ENCODE measurements around the gene RPS3.
"Not testable (repeated sequence)": the region's sequence is repeated elsewhere in the genome, so short reads cannot be mapped to it uniquely, and the experiment has no call there.

RPS3 gene

DNA sequence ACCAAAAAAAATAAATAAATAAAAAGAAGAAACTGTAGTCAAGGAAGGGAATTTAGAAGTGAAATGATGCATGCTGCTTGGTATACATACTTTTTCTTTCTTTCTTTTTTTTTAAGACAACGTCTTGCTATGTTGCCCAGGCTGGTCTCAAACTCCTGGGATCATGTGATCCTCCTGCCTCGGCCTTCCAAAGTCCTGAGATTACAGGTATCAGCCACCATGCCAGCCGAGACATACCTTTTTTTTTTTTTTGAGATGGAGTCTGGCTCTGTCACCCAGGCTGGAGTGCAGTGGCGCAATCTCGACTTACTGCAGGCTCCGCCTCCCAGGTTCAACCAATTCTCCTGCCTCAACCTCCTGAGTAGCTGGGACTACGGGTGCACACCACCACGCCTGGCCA lies 26.1 kb upstream of the RPS3 start:
- Histone ChIP-seq H3K4me2 (ENCODE audit: low read length) (no peak overlapping the region), H3K4me3 (ENCODE audit: low read length) (no peak overlapping the region), H3K4me1 (ENCODE audit: control insufficient read depth, low read length) (no peaks in the 10 kb centered on the region), H3K9me3 (ENCODE audit: control insufficient read depth, insufficient read depth, low read length) (no peaks in the 10 kb centered on the region), H3F3A (ENCODE audit: control insufficient read depth, insufficient read depth) (no peaks in the 10 kb centered on the region), H3K27ac (ENCODE audit: low read depth, low read length) (no peak overlapping the region), H3K27me3 (ENCODE audit: control insufficient read depth, low read length) (peaks cover 13% of the 10 kb centered on the region), H3K9me2 (replicated peaks; ENCODE audit: control insufficient read depth, low read length) (no peaks in the 10 kb centered on the region), H3K36me3 (ENCODE audit: control insufficient read depth, low read length) (no peaks in the 10 kb centered on the region), H4K20me1 (ENCODE audit: control insufficient read depth, insufficient read depth, low read depth, low read length) (no peaks in the 10 kb centered on the region), H3K79me2 (ENCODE audit: control insufficient read depth, low read length) (no peaks in the 10 kb centered on the region)
- TF ChIP-seq, protein P1, sequence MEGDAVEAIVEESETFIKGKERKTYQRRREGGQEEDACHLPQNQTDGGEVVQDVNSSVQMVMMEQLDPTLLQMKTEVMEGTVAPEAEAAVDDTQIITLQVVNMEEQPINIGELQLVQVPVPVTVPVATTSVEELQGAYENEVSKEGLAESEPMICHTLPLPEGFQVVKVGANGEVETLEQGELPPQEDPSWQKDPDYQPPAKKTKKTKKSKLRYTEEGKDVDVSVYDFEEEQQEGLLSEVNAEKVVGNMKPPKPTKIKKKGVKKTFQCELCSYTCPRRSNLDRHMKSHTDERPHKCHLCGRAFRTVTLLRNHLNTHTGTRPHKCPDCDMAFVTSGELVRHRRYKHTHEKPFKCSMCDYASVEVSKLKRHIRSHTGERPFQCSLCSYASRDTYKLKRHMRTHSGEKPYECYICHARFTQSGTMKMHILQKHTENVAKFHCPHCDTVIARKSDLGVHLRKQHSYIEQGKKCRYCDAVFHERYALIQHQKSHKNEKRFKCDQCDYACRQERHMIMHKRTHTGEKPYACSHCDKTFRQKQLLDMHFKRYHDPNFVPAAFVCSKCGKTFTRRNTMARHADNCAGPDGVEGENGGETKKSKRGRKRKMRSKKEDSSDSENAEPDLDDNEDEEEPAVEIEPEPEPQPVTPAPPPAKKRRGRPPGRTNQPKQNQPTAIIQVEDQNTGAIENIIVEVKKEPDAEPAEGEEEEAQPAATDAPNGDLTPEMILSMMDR (IDR thresholded peaks at IDR 0.05; ENCODE audit: low read depth, low read length, poor library complexity, severe bottlenecking): no peak

DNA sequence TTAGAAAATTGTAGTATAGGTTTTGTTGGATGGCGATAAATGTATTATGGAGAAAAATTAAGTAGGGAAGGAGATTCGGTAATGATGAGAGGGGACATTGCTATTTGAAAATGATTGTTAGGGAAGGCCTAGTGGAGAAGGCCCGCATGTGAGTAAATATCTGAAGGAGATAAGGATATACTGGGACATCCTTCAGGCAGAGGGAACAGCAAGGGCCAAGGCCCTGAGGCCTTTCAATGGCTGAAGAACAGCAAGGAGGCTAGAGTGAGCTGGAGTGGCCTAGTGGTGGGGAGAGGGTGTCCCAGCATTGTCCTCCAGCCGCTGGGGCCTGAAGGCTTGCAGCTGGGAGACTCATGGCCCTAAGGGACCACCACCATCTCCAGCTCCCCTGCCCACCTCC lies 24.7 kb upstream of the RPS3 start:
- Histone ChIP-seq H3K36me3 (ENCODE audit: control insufficient read depth, low read length) (no peaks in the 10 kb centered on the region), H3K27me3 (ENCODE audit: control insufficient read depth, low read length) (peaks cover 13% of the 10 kb centered on the region), H3K9me3 (ENCODE audit: control insufficient read depth, insufficient read depth, low read length) (no peaks in the 10 kb centered on the region), H3F3A (ENCODE audit: control insufficient read depth, insufficient read depth) (no peaks in the 10 kb centered on the region), H3K4me3 (ENCODE audit: low read length) (no peak overlapping the region), H3K79me2 (ENCODE audit: control insufficient read depth, low read length) (no peaks in the 10 kb centered on the region), H4K20me1 (ENCODE audit: control insufficient read depth, insufficient read depth, low read depth, low read length) (no peaks in the 10 kb centered on the region), H3K4me1 (ENCODE audit: control insufficient read depth, low read length) (no peaks in the 10 kb centered on the region), H3K4me2 (ENCODE audit: low read length) (no peak overlapping the region), H3K27ac (ENCODE audit: low read depth, low read length) (no peak overlapping the region), H3K9me2 (replicated peaks; ENCODE audit: control insufficient read depth, low read length) (no peaks in the 10 kb centered on the region)
- TF ChIP-seq, protein P1 (IDR thresholded peaks at IDR 0.05; ENCODE audit: low read depth, low read length, poor library complexity, severe bottlenecking): no peak
- no peak for TF ChIP-seq EZH2phosphoT487 (IDR thresholded peaks at IDR 0.05; ENCODE audit: borderline replicate concordance, low read length)

DNA sequence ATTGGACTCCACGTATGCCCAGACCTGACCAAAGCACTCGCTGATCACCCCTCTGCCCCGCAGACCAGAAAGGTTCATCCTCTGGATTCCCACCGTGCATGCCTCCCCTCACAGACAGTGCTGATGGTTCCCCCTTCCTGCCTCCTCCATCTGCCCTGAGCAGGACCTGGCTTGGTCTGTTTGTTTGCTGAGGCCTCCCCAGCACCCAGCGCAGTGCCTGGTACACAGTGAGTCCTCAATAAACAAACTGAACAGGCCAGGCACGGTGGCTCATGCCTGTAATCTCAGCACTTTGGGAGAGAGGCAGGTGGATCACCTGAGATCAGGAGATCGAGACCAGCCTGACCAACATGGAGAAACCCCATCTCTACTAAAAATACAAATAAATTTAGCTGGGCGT lies 23.7 kb upstream of the RPS3 start:
- Histone ChIP-seq H3K36me3 (ENCODE audit: control insufficient read depth, low read length) (no peaks in the 10 kb centered on the region), H3K27me3 (ENCODE audit: control insufficient read depth, low read length) (peaks cover 9% of the 10 kb centered on the region; the same call in 1 of the 2 replicates), H3K9me3 (ENCODE audit: control insufficient read depth, insufficient read depth, low read length) (no peaks in the 10 kb centered on the region), H3K4me1 (ENCODE audit: control insufficient read depth, low read length) (no peaks in the 10 kb centered on the region), H3K9me2 (replicated peaks; ENCODE audit: control insufficient read depth, low read length) (no peaks in the 10 kb centered on the region), H3K79me2 (ENCODE audit: control insufficient read depth, low read length) (no peaks in the 10 kb centered on the region), H3K4me2 (ENCODE audit: low read length) (no peak overlapping the region), H3K27ac (ENCODE audit: low read depth, low read length) (no peak overlapping the region), H3K4me3 (ENCODE audit: low read length) (no peak overlapping the region), H4K20me1 (ENCODE audit: control insufficient read depth, insufficient read depth, low read depth, low read length) (no peaks in the 10 kb centered on the region), H3F3A (ENCODE audit: control insufficient read depth, insufficient read depth) (no peaks in the 10 kb centered on the region)
- no peak for TF ChIP-seq EZH2phosphoT487 (IDR thresholded peaks at IDR 0.05; ENCODE audit: borderline replicate concordance, low read length)
- TF ChIP-seq, protein P1 (IDR thresholded peaks at IDR 0.05; ENCODE audit: low read depth, low read length, poor library complexity, severe bottlenecking): no peak

DNA sequence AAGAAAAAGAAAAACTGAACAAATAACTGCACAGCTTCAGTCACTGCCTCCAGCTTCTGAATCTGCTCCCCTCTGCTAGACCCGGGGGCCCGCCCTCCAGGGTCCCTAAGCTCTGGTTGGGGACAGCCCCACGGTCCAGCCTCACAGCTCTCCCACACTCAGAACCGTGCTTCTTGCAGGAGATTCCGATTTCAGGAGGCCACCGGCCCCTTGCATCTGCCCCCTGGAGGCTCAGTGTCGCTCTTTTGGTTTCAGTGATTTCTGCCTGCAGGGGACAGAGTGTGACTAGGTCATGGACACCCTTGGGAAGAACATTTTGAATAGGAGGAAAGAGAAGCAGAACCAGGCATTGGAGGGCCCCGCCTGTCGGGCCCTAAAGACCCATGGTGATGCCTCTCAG lies 23.1 kb upstream of the RPS3 start:
- Histone ChIP-seq H3K36me3 (ENCODE audit: control insufficient read depth, low read length) (no peaks in the 10 kb centered on the region), H3K9me3 (ENCODE audit: control insufficient read depth, insufficient read depth, low read length) (no peaks in the 10 kb centered on the region), H3K4me2 (ENCODE audit: low read length) (no peak overlapping the region), H3F3A (ENCODE audit: control insufficient read depth, insufficient read depth) (no peaks in the 10 kb centered on the region), H3K4me3 (ENCODE audit: low read length) (no peak overlapping the region), H3K4me1 (ENCODE audit: control insufficient read depth, low read length) (no peaks in the 10 kb centered on the region), H3K27ac (ENCODE audit: low read depth, low read length) (no peak overlapping the region), H3K79me2 (ENCODE audit: control insufficient read depth, low read length) (no peaks in the 10 kb centered on the region), H4K20me1 (ENCODE audit: control insufficient read depth, insufficient read depth, low read depth, low read length) (no peaks in the 10 kb centered on the region), H3K9me2 (replicated peaks; ENCODE audit: control insufficient read depth, low read length) (no peaks in the 10 kb centered on the region), H3K27me3 (ENCODE audit: control insufficient read depth, low read length) (peaks cover 9% of the 10 kb centered on the region; the same call in 1 of the 2 replicates)
- TF ChIP-seq, protein P1 (IDR thresholded peaks at IDR 0.05; ENCODE audit: low read depth, low read length, poor library complexity, severe bottlenecking): no peak
- no peak for TF ChIP-seq EZH2phosphoT487 (IDR thresholded peaks at IDR 0.05; ENCODE audit: borderline replicate concordance, low read length)

DNA sequence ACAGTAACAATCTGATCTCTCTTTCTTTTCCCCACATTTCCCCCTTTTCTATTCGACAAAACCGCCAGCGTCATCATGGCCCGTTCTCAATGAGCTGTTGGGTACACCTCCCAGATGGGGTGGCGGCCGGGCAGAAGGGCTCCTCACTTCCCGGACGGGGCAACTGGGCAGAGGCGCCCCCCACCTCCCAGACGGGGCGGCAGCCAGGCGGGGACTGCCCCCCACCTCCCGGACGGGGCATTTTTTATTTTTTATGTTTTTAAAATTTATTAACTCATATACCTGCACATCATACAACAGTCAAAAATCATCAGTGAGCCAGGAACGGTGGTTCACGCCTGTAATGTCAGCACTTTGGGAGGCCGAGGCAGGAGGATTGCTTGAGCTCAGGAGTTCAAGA lies 20.5 kb upstream of the RPS3 start:
- not testable (repeated sequence) for H3K9me2 ChIP-seq (replicated peaks; ENCODE audit: control insufficient read depth, low read length); H3K4me2 ChIP-seq (ENCODE audit: low read length); H3K4me3 ChIP-seq (ENCODE audit: low read length); H3K4me1 ChIP-seq (ENCODE audit: control insufficient read depth, low read length); H3K27ac ChIP-seq (ENCODE audit: low read depth, low read length); H3K9me3 ChIP-seq (ENCODE audit: control insufficient read depth, insufficient read depth, low read length); H3K36me3 ChIP-seq (ENCODE audit: control insufficient read depth, low read length); H3K27me3 ChIP-seq (ENCODE audit: control insufficient read depth, low read length); H3F3A ChIP-seq (ENCODE audit: control insufficient read depth, insufficient read depth); H3K79me2 ChIP-seq (ENCODE audit: control insufficient read depth, low read length); H4K20me1 ChIP-seq (ENCODE audit: control insufficient read depth, insufficient read depth, low read depth, low read length)
